HG02588 (cell line): Measurements from ENCODE around the gene SVIL.
"Not testable (repeated sequence)": the region's sequence is repeated elsewhere in the genome, so short reads cannot be mapped to it uniquely, and the experiment has no call there.

Experiments
- ATAC-seq: cut with Tn5 transposase; IDR thresholded peaks from one replicate; pipeline ENCODE4 v1.9.1; 2021; ENCODE audit warnings: mild to moderate bottlenecking, moderate library complexity; ENCODE audit not compliant: unreplicated experiment

Gene SVIL

GRCh38 chr10:29582769-29583168, 52.0 kb downstream of the SVIL start:
- not testable (repeated sequence) for ATAC-seq

DNA sequence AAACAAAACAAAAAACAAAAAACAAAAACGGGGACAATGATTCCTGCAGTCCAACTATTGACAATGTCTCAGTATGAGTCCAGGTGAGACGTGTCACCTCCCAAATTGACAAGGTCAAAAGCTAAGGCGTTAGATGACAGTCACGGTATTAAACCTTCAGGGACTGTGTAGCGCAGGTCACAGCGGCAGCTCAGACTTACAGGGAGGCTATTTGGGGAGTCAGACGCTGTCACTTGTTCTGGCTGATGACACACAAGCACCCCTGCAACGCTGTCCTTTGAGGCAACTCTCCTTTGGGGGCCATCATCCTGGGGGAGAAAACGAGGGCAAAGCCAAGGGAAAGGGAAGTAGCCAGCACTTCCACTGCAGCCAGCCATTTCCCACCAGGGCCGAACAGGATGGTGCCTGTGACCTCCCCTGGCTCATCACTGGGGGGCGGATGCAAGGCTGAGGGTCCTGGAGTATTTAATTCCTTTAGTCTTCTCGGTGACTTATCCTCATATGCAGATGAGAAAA, 55.3 kb downstream of the SVIL start:
- no peak for ATAC-seq

DNA sequence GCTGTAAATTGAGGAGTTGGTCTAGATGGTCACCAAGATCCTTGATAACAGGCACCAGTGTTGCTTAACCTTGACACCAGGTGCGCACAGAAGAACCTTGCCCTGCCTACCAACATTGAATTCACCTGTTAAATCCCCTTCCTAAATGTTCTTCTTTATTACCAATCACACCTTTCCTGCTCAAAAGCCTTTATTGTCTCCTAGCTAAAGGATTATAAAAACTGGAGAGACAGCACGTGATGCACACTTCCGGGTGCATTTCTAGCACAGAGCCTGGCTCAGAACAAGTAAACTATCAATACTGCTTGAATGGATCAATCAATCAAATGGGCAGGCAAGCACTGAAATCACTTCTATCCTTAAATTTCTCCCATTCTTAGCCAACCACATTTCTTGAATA, 56.3 kb downstream of the SVIL start:
- no peak for ATAC-seq

DNA sequence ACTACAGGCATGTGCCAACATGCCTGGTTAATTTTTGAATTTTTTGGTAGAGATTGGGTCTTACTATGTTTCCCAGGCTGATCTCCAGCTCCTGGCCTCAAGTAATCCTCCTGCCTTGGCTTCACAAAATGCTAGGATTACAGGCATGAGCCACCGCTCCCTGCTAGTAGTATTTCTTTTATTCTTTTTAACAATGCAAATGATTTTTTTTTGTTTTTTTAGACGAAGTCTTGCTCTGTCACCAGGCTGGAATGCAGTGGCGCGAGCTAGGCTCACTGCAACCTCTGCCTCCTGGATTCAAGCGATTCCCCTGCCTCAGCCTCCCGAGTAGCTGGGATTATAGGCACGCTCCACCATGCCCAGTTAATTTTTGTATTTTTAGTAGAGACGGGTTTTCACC, 58.1 kb downstream of the SVIL start:
- no peak for ATAC-seq

GRCh38 chr10:29575098-29575455, 59.7 kb downstream of the SVIL start:
- no peak for ATAC-seq

DNA sequence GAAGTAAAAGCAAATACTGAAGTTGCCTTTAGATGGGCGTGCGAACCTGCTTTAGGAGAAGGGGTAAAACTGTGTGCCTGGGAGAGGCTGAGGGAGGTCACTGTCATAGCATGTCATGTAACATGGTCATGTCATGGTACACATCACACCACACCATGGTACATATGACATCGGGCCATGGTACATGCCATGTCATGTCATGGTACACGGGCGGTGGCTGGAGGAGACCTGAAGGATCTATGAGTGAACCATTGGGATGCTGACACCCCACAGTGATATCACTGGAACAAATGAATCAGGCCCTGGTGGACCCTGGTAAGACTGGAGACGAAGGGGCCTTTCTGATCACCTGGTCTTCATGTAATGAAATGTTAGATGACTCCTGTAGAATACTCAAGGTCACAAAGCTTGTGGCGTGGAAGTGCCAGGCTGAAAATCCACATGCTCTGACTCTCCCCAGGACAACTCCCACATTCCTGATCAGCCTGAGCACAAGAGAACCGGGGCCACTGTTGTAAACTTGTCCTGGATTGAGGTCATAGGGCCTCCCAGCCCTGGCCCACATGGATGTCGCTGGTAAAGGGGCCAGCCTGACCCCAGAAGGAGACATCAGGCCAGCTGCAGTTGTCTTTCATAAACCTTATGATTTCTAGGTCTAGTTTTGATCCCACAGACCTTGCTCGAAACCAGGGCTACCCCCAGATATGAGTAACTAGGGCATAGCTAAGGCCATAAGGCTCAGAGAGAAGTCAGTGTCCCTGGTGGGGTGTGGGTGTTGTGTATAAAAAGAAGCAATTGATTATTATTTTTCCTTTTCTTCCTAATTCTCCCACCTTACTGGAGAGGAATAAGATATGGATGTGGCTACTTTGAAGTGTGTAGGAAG, 60.3 kb downstream of the SVIL start:
- ATAC-seq: not testable (repeated sequence)

DNA sequence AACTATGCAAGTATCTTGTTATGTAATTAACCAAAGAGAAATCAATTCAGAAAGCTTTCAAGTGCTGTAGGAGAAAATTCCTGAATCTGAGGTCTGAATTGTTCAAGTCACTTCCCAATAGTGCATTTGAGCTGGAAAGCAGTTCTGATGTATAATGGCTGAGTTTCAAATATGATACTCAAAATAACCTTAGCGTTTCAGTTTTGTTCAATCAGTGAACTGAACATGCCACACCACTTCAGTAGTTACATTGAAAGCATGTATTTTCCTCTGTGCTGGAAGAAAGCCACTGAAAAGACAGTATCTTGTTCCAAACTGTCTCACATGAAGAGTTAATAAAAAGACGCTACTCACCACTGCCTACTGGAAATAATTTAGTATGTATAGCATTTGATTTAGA, 64.5 kb downstream of the SVIL start:
- ATAC-seq: not testable (repeated sequence)

DNA sequence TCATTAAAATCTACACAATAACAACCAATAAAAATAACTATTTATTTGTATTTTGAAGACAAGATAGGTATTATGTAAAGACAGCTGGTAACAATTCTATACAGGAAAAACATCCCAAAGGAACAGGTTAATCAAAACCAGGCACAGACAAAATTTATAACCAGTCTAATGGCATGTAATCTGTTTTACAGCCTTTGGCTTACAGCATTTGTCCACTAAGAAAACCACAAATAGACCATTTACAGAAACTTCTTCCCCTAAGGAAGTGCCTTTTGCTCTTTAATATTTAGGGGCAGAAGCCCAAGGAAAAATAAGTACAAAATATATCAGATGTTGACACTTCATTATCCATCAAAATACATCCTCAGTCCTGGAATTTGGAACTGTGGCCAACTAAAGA, 65.0 kb downstream of the SVIL start:
- ATAC-seq: no peak

DNA sequence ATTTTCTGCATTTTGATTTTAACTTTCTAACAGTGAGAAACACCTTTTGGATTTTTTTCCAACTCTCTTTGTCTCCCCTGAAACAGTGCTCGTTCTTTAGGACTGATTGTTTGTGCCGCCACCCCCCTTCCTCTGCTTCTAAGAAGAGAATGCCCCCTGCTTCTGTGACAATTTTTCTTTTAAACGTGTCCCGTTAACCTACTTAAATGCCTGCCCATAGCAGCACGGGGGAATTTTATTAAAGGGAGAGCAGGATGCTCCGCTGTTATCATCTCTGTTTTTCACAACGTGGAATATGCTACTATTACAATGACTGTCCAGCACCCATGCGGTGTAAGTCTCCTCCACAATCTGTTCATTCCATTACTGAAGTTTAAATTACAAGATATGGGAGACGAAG, 67.8 kb downstream of the SVIL start:
- no peak for ATAC-seq

DNA sequence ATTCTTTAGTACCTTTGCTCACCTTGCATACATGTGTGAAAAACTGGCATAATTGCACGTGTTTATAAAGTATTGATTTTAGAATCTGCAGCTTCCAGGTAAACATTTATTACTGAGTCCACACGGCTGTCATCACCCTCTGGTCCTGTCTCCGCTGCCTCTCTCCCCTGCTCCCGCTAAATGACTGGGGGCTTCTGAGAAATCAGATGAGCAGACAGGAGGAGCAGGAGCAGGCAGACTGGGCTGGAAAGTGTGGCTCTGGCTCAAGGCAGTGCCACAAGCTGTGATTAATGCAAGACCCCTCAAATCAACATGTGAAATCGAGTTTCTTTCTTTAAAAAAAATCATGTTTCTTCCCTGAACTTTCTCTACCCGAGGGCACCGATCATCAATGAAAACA, 68.6 kb downstream of the SVIL start:
- ATAC-seq: not testable (repeated sequence)

GRCh38 chr10:29563420-29564035, 71.2 kb downstream of the SVIL start:
- no peak for ATAC-seq

- peak; percentile 79 for ATAC-seq
Measured at GRCh38 chr10:29563006-29563405, 71.8 kb downstream of the SVIL start.

- no peak for ATAC-seq
Measured at GRCh38 chr10:29559996-29560395, 74.8 kb downstream of the SVIL start.

DNA sequence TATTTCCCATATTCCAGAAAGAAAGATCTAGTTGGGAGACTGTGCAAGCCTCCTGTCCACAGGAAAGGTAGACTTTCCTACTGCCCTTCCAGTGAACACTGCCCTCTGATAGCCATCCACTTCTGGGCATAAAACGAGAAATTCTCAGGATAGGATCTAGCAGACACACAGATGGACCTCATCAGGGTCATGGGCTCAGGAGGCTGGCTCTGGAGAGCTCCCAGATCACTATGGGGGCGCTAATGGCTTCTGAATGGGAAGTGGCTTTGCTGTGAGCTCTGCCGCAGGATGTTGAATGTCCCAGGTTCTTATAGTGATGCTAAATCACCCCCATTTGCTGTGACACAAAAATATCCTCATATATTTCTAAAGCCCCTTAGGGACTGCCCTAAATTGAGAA, 77.1 kb downstream of the SVIL start:
- ATAC-seq: no peak

DNA sequence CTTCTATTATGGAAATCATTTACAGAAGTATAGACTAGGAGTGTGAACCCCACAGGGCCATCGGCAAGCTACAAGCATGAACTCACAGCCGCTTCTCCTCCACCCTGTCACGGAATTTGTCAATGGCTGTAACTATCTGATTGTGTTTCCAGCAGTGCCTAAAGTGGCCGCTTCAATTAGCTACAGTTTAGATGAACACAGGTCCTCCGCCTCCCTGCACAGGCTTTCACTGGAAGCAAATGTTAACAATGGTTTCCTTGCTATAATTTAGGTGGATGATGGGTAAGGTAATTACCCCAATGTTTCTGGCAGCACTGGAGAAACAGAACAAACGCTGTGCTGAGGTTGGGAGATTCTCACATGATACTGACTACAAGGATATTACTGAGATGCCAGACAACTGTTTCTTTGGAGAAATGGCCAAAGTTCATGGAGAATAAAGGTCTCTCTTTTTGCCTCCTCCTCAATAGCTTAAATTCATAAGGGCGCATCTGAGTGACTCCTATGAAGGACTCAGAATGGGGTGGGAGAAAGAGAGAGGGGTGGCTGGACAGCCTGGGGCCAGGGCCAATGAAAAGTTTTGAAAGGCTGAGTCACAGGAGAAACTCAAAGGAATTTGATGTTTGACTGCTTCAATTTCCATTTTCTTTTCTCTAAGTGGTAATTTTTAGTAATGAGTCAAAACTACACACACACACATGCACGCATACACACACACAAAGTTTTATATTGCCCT, 78.9 kb downstream of the SVIL start:
- ATAC-seq: no peak

GRCh38 chr10:29555091-29555745, 79.6 kb downstream of the SVIL start:
- no peak for ATAC-seq

DNA sequence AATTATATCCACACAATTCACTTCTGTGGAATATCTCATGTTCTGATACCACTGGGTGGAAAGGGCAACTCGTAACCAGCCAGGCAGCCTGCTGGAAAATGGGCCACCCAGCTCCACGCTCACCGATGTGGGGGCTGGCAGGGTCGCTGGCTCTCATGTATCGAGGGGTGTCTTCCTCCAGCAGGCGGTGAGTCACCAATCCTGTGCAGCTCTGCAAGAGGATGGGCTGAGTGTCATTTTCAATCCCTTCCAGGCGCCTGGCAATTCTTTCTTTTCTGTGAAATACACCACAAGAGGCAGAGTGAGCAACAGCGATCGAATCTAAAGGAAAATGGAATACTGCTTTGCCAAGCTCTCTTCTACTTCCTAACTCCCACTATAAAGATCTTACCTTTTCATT, 80.1 kb downstream of the SVIL start:
- no peak for ATAC-seq

DNA sequence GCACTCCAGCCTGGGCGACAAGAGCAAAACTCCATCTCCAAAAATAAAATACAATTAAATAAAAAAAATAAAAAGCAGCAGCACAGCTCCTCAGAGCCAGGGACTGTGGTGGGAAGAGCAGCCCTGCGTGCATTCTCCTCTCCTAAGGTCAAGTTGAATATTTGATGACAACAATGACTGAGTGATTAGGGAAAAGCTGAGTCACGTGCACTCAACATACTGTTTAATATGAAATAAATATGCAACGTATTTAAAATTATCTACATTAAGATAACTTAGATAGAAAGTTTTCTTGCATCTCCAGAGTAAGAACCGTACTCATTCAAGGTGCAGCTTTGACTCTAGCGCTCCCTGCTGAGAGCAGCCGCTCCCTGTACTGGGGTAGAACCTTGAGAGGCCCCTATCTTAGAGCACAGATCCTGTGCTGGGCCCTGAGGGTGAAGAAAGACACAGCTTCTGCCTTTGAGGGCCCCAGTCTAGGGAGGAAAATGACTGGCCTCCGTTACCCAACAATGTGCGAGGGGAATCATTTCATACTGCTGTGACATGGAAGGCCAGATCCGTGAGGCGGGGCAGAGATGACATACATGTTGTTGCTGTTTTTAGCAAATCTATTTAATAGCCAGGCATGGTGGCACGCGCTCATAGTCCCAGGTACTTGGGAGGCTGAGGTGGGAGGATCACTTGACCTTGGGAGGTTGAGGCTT, 81.1 kb downstream of the SVIL start:
- no peak for ATAC-seq

GRCh38 chr10:29553116-29553515, 81.7 kb downstream of the SVIL start:
- not testable (repeated sequence) for ATAC-seq

DNA sequence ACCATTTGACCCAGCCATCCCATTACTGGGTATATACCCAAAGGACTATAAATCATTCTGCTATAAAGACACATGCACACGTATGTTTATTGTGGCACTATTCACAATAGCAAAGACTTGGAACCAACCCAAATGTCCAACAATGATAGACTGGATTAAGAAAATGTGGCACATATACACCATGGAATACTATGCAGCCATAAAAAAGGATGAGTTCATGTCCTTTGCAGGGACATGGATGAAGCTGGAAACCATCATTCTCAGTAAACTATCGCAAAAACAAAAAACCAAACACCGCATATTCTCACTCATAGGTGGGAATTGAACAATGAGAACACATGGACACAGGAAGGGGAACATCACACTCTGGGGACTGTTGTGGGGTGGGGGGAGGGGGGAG, 85.3 kb downstream of the SVIL start:
- not testable (repeated sequence) for ATAC-seq
